ENCODE data around the gene GSTT2B. TPM values are rescaled to one million over a fixed set of nuclear protein-coding genes. Genes with fewer than 3 reads are reported as not detected.
"Not testable (repeated sequence)": the region's sequence is repeated elsewhere in the genome, so short reads cannot be mapped to it uniquely, and the experiment has no call there.

GSTT2B gene
- total RNA-seq, 4 donors from 2014 or later: 3.4 to 9.9 (median 7.5) TPM; not detected in 1

DNA sequence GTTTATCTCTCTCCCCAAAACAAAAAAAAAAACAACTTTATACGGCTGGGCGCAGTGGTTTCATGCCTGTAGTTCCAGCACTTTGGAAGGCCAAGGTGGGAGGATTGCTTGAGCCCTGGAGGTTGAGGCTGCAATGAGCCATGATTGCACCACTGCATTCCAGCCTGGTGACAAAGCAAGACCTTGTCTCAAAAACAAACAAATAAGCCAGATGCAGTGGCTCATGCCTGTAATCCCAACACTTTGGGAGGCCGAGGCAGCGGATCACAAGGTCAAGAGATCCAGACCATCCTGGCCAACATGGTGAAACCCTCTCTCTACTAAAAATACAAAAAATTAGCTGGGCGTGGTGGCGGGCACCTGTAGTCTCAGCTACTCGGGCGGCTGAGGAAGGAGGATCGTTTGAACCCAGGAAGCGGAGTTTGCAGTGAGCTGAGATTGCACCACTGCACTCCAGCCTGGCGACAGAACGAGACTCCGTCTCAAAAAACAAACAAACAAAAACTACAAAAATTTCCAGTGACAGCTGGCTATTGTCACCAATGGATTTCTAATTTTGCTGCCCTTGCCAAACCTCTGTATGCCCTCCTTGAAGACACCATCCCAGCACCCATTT is 39.3 kb downstream of the GSTT2B start:
- 91% methylated on average over 13 of the region's 13 CpGs for WGBS
- H3K27ac ChIP-seq (replicated peaks in 1 of 4); H3K4me3 ChIP-seq; intact Hi-C loops (cut with DNase I); H3K27me3 ChIP-seq; DNase-seq (ENCODE audit: extremely low spot score); H3K4me1 ChIP-seq: not testable (repeated sequence)
- peaks cover 0 to 12% (median 0%) of the 10 kb centered on the region in 4 donors for H3K9me3 ChIP-seq
- TF ChIP-seq POLR2AphosphoS5 (IDR thresholded peaks at IDR 0.05): peak in 1 of 2 donors; percentile 9
- peaks cover 16 to 55% (median 27%) of the 10 kb centered on the region in 4 donors for H3K36me3 ChIP-seq

- H3K9me3 ChIP-seq; H3K4me3 ChIP-seq; DNase-seq (ENCODE audit: extremely low spot score); H3K4me1 ChIP-seq; intact Hi-C loops (cut with DNase I); H3K27me3 ChIP-seq: not testable (repeated sequence)
- peaks cover 12 to 46% (median 17%) of the 10 kb centered on the region in 4 donors for H3K36me3 ChIP-seq
- WGBS: 88% methylated on average over 1 of the region's 1 CpG
- H3K27ac ChIP-seq (replicated peaks in 1 of 4): peak overlapping the region; percentile 53 to 70 (median 60)
Measured at GRCh38 chr22:23920267-23920611, 40.8 kb downstream of the GSTT2B start.

DNA sequence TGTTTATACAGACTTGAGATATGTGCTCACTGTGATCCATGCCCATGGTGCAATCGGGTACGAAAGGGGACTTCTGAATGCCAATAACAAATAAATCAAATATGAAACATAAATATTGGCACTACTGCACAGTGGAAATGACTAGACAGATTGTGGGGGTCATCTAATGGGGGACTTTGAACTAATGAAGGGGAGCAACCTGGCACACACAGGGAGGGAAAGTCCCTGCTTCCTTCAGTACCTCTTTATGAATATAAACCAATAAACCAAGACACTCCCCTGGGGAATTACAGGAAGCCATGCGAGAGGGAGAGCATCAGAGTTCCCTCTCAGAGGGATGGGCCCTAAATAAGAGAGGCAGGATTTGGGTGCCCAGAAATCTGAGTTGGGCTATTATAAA is 45.7 kb downstream of the GSTT2B start:
- no peak for TF ChIP-seq POLR2A (IDR thresholded peaks at IDR 0.05; ENCODE audit: low read depth)
- TF ChIP-seq CTCF (IDR thresholded peaks at IDR 0.05): no peak
- TF ChIP-seq EP300 (IDR thresholded peaks at IDR 0.05): no peak
- TF ChIP-seq POLR2AphosphoS5 (IDR thresholded peaks at IDR 0.05): no peak
- peaks cover 5 to 17% (median 15%) of the 10 kb centered on the region in 4 donors for H3K4me1 ChIP-seq
- WGBS: 92% methylated on average over 3 of the region's 3 CpGs
- intact Hi-C loops (cut with DNase I): no loop called here
- no peaks in the 10 kb centered on the region for H3K9me3 ChIP-seq
- H3K27ac ChIP-seq (replicated peaks in 1 of 4): peak overlapping the region in 1 of 4 donors; percentile 83
- H3K4me3 ChIP-seq: no peak overlapping the region
- H3K36me3 ChIP-seq: peaks cover 0 to 11% (median 0%) of the 10 kb centered on the region in 4 donors
- DNase-seq (ENCODE audit: extremely low spot score): no peak
- H3K27me3 ChIP-seq: no peaks in the 10 kb centered on the region

DNA sequence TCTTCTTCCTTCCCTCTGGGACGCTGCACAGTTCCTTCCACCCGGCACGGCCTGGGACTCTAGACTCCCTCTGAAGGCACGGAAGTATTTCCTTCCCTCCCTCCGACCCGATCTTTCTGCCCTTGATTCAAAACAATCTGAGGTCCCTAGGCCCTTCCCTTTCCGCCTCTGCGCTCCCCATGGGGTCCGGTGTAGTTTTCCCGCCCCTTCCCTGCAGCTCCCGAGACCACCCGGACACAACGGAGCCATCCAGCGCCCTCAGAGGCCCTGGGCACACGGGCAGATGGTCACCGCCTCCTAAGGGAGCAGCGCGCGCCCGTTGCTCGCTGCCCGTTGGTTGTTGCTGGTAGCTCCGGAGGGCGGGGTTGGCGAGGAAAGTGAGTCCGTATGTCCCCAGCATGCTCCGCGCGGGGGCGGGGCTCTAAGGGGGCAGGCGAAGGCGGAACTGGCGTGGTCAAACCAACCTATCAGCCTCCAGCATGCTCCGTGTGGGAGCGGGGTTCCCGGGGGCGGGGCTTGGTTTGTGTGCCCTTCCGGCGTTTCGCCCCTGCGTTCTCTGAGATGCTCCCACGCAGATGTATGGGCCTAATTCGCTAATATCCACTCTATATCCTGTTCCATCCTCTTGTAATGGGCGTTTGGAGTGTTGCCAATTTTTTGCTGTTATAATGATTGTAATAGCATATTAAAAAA is 47.2 kb downstream of the GSTT2B start:
- no peaks in the 10 kb centered on the region for H3K27me3 ChIP-seq
- WGBS: under 1% methylated on average over 27 of the region's 44 CpGs

DNA sequence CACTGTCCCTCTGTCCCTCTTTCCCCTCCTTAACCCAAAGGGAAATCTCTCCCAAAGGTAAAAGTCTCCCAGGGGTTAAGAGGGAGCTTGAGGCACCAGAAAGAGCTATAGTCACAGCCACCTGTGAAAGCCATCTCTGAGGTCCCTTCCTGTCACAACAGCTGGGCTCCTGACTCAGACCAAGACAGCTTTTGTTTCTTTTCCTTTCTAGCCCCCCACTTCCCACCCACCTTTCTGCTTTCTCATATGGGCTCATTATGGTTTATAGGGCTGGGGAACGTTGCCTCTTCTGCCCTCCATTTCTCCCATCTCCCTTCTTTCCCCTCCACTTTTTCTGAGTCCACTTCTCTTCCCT is 47.7 kb downstream of the GSTT2B start:
- Histone ChIP-seq H3K9me3 (no peaks in the 10 kb centered on the region), H3K36me3 (peaks cover 0 to 4% (median 0%) of the 10 kb centered on the region in 4 donors), H3K27me3 (no peaks in the 10 kb centered on the region), H3K4me1 (peaks cover 8 to 20% (median 18%) of the 10 kb centered on the region in 4 donors), H3K27ac (replicated peaks in 1 of 4) (peak overlapping the region; percentile 83 to 91 (median 85)), H3K4me3 (peak overlapping the region; percentile 61 to 66 (median 62))
- DNase-seq (ENCODE audit: extremely low spot score): no peak
- 0% methylated on average over 1 of the region's 1 CpG for WGBS
- TF ChIP-seq EP300 (IDR thresholded peaks at IDR 0.05) (no peak), POLR2A (IDR thresholded peaks at IDR 0.05; ENCODE audit: low read depth) (no peak), POLR2AphosphoS5 (IDR thresholded peaks at IDR 0.05) (no peak), CTCF (IDR thresholded peaks at IDR 0.05) (no peak)
- intact Hi-C loops (cut with DNase I): no loop called here

More for the DNA sequence above, 47.2 kb downstream of the GSTT2B start:
- TF ChIP-seq CTCF (IDR thresholded peaks at IDR 0.05) (peak in 1 of 3 experiments; percentile 6), POLR2AphosphoS5 (IDR thresholded peaks at IDR 0.05) (peak; percentile 96 to 97), EP300 (IDR thresholded peaks at IDR 0.05) (no peak), POLR2A (IDR thresholded peaks at IDR 0.05; ENCODE audit: low read depth) (peak; percentile 55)
- H3K9me3 ChIP-seq: no peaks in the 10 kb centered on the region
- intact Hi-C loops (cut with DNase I): no loop called here
- peak; percentile 100 for DNase-seq (ENCODE audit: extremely low spot score)
- H3K4me3 ChIP-seq: peak overlapping the region; percentile 61 to 66 (median 62)
- H3K4me1 ChIP-seq: peaks cover 8 to 19% (median 17%) of the 10 kb centered on the region in 4 donors
- peaks cover 0 to 4% (median 0%) of the 10 kb centered on the region in 4 donors for H3K36me3 ChIP-seq
- peak overlapping the region; percentile 83 to 91 (median 85) for H3K27ac ChIP-seq (replicated peaks in 1 of 4)
